ENCODE measurements around the gene ATP1A4. TPM values are rescaled to one million over a fixed set of nuclear protein-coding genes. Genes with fewer than 3 reads are reported as not detected.

Gene ATP1A4
- total and polyA plus RNA-seq, 8 donors, result 0.05 to 0.37 TPM; not detected in 6

DNA sequence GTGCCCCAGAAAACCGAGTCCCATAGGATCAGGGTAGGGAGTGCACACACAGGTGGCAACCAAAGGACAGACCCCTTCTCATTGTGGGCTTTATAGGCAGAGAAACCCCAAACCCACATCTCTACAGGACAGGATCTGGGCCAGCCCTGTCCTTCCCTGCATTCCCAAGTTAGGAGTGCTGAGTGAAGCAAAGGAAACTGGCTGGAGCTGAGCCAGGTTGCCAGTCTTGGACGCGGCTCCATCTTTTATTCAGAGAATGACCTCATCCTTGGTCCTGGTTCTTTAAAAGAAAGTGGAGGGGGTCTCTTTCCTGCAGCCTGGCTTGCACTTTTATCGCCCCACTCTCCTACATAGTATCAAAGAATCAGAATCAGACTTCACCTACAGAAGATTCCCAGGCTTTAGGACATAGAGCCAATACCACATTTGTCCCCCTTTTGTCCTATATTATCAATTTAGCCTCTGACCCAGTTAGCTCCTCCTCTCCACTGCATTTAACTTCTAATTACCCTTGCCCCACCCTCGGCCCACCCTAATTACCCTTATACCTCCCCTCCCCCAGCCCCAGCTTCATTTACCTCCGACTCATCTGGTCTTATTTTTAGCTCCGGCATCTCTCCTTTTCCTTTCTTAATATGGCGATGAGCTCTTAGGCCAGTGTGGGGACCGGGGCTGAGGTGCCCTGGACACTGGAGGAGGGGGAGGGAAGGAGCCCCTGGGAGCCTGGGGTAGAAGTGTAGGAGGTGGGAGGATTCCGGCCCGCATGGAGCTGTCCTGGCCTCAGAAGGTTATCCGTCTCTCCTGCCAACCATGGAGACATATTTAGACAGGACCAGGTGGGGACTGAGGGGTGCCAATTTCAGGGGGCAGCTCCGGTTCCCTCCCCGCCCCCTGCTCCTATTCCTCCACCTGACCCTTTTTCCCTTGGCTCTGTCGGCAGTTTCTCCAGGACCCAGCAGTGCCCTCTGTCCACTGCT, 38.5 kb downstream of the ATP1A4 start, which contains the start of gene CASQ1:
TSS of gene CASQ1 (plus strand) at position 927 of the 977 bp plus-strand sequence. CDS start 177 bp downstream, outside the sequence.
- intact Hi-C loops (cut with DNase I; ENCODE audit: low total_unique reads), result loop anchor here (5.0 to 10.0 kb wide), 3 partner anchors 62 to 95 kb away; partner anchors contain the start of gene PEX19
- TF ChIP-seq EP300 (IDR thresholded peaks at IDR 0.05) (no peak), POLR2A (IDR thresholded peaks at IDR 0.05) (no peak), POLR2AphosphoS5 (IDR thresholded peaks at IDR 0.05) (no peak)
- TF ChIP-seq, protein P1, sequence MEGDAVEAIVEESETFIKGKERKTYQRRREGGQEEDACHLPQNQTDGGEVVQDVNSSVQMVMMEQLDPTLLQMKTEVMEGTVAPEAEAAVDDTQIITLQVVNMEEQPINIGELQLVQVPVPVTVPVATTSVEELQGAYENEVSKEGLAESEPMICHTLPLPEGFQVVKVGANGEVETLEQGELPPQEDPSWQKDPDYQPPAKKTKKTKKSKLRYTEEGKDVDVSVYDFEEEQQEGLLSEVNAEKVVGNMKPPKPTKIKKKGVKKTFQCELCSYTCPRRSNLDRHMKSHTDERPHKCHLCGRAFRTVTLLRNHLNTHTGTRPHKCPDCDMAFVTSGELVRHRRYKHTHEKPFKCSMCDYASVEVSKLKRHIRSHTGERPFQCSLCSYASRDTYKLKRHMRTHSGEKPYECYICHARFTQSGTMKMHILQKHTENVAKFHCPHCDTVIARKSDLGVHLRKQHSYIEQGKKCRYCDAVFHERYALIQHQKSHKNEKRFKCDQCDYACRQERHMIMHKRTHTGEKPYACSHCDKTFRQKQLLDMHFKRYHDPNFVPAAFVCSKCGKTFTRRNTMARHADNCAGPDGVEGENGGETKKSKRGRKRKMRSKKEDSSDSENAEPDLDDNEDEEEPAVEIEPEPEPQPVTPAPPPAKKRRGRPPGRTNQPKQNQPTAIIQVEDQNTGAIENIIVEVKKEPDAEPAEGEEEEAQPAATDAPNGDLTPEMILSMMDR (IDR thresholded peaks at IDR 0.05), result no peak
- peaks cover 4 to 23% (median 12%) of the 10 kb centered on the region in 4 donors for H3K4me1 ChIP-seq
- 53 to 68% (median 63%) methylated on average over 15 of the region's 15 CpGs for WGBS, 5 donors
- no peaks in the 10 kb centered on the region for H3K36me3 ChIP-seq
- H3K9me3 ChIP-seq, result no peaks in the 10 kb centered on the region
- DNase-seq, result peak; percentile 59 to 73
- H3K27ac ChIP-seq, result no peak within 1 kb of the TSS
- no peaks in the 10 kb centered on the region for H3K27me3 ChIP-seq
- H3K4me3 ChIP-seq, result no peak within 1 kb of the TSS

DNA sequence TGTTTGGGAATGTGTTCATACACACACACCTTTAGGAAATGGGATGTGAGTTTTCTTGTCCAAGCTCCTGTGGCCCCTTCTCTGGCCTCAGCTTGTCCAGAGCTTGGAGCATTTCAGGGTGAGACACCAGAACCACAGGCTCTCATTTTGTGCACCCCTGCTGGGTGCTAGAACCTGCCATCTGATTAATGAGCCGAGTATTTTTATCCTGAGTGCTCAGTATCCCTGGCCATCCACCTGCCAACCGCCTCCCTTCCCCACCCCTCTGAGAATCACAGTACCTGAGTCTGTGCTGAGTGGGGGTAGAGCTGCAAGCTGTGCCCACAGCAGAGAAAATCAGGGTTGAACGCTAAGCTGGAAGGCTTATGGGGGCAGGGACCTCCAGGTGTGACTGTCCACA, 40.4 kb downstream of the ATP1A4 start:
- Histone ChIP-seq H3K27ac (no peak overlapping the region), H3K4me1 (peaks cover 4 to 23% (median 12%) of the 10 kb centered on the region in 4 donors), H3K9me3 (no peaks in the 10 kb centered on the region), H3K4me3 (no peak overlapping the region), H3K27me3 (no peaks in the 10 kb centered on the region), H3K36me3 (no peaks in the 10 kb centered on the region)
- WGBS, 5 donors, result 68 to 84% (median 80%) methylated on average over 3 of the region's 3 CpGs
- no peak for TF ChIP-seq POLR2A (IDR thresholded peaks at IDR 0.05)
- no peak for TF ChIP-seq POLR2AphosphoS5 (IDR thresholded peaks at IDR 0.05)
- no peak for TF ChIP-seq EP300 (IDR thresholded peaks at IDR 0.05)
- TF ChIP-seq, protein P1 (IDR thresholded peaks at IDR 0.05), result no peak
- DNase-seq, result no peak
- intact Hi-C loops (cut with DNase I; ENCODE audit: low total_unique reads), result loop anchor here (5.0 to 10.0 kb wide), 3 partner anchors 61 to 93 kb away; partner anchors contain the start of gene PEX19

DNA sequence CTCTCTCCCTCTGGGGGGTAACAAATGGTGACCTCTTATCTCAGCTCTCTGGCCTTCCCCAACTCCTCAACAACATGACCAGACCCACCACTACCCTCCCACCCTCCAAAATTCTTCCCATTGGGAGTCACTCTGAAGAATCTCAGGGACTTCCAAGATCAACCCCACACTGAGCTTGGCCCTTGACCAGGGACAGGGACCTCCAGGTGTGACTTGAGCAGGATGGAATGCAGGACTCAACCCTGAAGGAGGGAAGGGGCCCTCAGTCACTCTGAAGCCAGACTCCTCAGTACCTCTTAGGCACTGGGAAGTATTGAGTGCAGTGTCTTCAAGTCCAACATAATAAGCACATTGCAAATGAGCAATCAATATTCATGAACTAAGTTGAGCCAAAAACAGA, 40.8 kb downstream of the ATP1A4 start:
- intact Hi-C loops (cut with DNase I; ENCODE audit: low total_unique reads), result loop anchor here (5.0 to 10.0 kb wide), 3 partner anchors 60 to 93 kb away; partner anchors contain the start of gene PEX19
- no peak overlapping the region for H3K27ac ChIP-seq
- no peaks in the 10 kb centered on the region for H3K9me3 ChIP-seq
- no peaks in the 10 kb centered on the region for H3K27me3 ChIP-seq
- H3K36me3 ChIP-seq, result no peaks in the 10 kb centered on the region
- no peak for TF ChIP-seq POLR2A (IDR thresholded peaks at IDR 0.05)
- no peak for TF ChIP-seq EP300 (IDR thresholded peaks at IDR 0.05)
- TF ChIP-seq, protein P1 (IDR thresholded peaks at IDR 0.05), result no peak
- TF ChIP-seq POLR2AphosphoS5 (IDR thresholded peaks at IDR 0.05), result no peak
- H3K4me1 ChIP-seq, result peaks cover 4 to 23% (median 12%) of the 10 kb centered on the region in 4 donors
- H3K4me3 ChIP-seq, result no peak overlapping the region
- DNase-seq, result no peak

DNA sequence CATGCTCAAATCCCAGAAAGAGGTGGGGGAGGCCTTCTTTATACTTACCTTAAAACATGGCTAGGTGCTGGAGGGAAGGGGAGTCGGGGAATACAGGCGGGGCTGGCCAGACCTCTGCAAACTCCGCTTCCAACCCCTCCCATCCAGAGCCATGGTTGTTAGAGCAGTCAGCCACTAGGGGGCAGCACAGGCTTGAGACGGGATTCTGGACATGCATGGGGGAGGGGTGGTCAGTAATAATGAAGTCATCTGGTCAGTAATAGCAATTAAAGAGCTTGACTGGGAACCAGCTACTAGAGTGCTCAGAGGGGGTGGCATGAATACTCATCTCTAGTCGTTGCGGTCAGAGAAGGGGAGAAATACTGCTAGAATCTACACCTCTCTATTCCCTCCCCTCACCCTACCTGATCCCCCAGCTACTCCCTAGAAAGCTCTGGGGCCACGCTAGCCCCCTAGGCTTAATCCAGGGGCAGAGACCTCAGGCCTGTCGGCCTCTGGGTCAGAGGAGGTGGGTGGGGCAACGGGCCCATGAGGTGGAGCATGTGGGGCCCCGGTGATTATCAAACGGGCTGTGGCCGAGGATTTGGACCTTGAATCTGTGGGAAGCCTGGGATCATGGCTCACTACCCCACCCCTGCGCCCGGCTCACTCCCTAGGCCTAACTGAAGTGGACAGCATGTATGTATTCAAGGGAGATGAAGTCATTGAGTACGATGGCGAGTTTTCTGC, 41.9 kb downstream of the ATP1A4 start:
- H3K9me3 ChIP-seq, result no peaks in the 10 kb centered on the region
- H3K27ac ChIP-seq, result peak overlapping the region in 1 of 5 donors; percentile 38
- H3K36me3 ChIP-seq, result no peaks in the 10 kb centered on the region
- DNase-seq, result peak; percentile 89 to 95
- 19 to 23% (median 22%) methylated on average over 16 of the region's 16 CpGs for WGBS, 5 donors
- H3K4me1 ChIP-seq, result peaks cover 4 to 23% (median 12%) of the 10 kb centered on the region in 4 donors
- no peak overlapping the region for H3K4me3 ChIP-seq
- intact Hi-C loops (cut with DNase I; ENCODE audit: low total_unique reads), result loop anchor here (5.0 to 10.0 kb wide), 3 partner anchors 59 to 92 kb away; partner anchors contain the start of gene PEX19
- no peaks in the 10 kb centered on the region for H3K27me3 ChIP-seq
- TF ChIP-seq, protein P1 (IDR thresholded peaks at IDR 0.05), result peak in 6 of 7 experiments; percentile 42 to 96 (median 92)
- TF ChIP-seq EP300 (IDR thresholded peaks at IDR 0.05) (no peak), POLR2A (IDR thresholded peaks at IDR 0.05) (no peak), POLR2AphosphoS5 (IDR thresholded peaks at IDR 0.05) (peak; percentile 11 to 75 (median 19))

Data from stomach (tissue), 9 donors.